Measurements from ENCODE around the gene ENOSF1. TPM values are rescaled to one million over a fixed set of nuclear protein-coding genes. Genes with fewer than 3 reads are reported as not detected.

ENOSF1 gene
- total RNA-seq, 3 donors from 2014 or later: 72.0 to 132 (median 95.2) TPM

DNA sequence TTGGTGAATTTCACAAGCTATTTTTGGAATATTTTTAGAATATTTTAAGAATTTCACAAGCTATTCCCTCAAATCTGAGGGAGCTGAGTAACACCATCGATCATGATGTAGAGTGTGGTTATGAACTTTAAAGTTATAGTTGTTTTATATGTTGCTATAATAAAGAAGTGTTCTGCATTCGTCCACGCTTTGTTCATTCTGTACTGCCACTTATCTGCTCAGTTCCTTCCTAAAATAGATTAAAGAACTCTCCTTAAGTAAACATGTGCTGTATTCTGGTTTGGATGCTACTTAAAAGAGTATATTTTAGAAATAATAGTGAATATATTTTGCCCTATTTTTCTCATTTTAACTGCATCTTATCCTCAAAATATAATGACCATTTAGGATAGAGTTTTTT, 39.1 kb downstream of the ENOSF1 start:
- TF ChIP-seq, protein P1, sequence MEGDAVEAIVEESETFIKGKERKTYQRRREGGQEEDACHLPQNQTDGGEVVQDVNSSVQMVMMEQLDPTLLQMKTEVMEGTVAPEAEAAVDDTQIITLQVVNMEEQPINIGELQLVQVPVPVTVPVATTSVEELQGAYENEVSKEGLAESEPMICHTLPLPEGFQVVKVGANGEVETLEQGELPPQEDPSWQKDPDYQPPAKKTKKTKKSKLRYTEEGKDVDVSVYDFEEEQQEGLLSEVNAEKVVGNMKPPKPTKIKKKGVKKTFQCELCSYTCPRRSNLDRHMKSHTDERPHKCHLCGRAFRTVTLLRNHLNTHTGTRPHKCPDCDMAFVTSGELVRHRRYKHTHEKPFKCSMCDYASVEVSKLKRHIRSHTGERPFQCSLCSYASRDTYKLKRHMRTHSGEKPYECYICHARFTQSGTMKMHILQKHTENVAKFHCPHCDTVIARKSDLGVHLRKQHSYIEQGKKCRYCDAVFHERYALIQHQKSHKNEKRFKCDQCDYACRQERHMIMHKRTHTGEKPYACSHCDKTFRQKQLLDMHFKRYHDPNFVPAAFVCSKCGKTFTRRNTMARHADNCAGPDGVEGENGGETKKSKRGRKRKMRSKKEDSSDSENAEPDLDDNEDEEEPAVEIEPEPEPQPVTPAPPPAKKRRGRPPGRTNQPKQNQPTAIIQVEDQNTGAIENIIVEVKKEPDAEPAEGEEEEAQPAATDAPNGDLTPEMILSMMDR (IDR thresholded peaks at IDR 0.05): no peak
- no peaks in the 10 kb centered on the region for H3K4me1 ChIP-seq (ENCODE audit: low read depth)
- H3K4me3 ChIP-seq: no peak overlapping the region
- no peak for DNase-seq
- no peaks in the 10 kb centered on the region for H3K36me3 ChIP-seq (ENCODE audit: low read depth)
- intact Hi-C loops (cut with DNase I, micrococcal nuclease): no loop called here
- no peak for ATAC-seq
- no peaks in the 10 kb centered on the region for H3K9me3 ChIP-seq

DNA sequence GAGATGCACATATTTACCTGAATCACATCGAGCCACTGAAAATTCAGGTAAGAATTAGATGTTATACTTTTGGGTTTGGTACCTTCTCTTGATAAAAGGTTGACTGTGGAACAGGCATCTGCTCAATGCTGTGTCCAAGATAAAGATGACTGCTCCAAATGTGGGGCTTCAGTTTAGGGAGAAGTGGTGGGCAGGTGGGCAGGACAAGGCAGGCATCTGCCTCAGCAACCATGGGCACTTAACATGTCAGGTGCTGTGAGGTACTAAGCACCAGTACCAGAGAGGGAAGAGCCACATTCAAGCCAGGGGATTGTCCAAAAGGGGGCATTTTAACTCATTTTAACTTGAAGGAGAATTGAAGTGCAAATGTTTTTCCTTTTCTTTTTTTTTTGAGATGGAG, 41.0 kb downstream of the ENOSF1 start:
- ATAC-seq (no peak), DNase-seq (no peak)
- TF ChIP-seq, protein P1 (IDR thresholded peaks at IDR 0.05): no peak
- intact Hi-C loops (cut with DNase I, micrococcal nuclease): no loop called here
- Histone ChIP-seq H3K36me3 (ENCODE audit: low read depth) (no peaks in the 10 kb centered on the region), H3K4me3 (no peak overlapping the region), H3K9me3 (no peaks in the 10 kb centered on the region), H3K4me1 (ENCODE audit: low read depth) (no peaks in the 10 kb centered on the region)

DNA sequence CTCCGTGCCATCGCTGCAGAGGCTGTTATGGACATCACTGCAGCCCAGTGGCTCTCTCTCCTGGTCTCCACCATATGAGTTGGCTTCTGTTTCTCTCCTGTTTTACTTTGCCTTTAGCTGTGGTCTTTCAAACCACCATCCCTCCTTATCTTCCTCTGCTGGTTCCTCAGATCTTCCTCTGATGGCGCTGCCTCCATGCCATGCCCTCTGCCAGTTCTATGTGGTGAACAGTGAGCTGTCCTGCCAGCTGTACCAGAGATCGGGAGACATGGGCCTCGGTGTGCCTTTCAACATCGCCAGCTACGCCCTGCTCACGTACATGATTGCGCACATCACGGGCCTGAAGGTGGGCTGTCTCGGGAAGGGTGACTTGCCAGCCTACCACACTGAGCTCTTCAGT, 41.9 kb downstream of the ENOSF1 start:
- Histone ChIP-seq H3K36me3 (ENCODE audit: low read depth) (no peaks in the 10 kb centered on the region), H3K4me3 (no peak overlapping the region), H3K4me1 (ENCODE audit: low read depth) (no peaks in the 10 kb centered on the region), H3K9me3 (no peaks in the 10 kb centered on the region)
- DNase-seq (no peak), ATAC-seq (no peak)
- TF ChIP-seq, protein P1 (IDR thresholded peaks at IDR 0.05): no peak
- intact Hi-C loops (cut with DNase I, micrococcal nuclease): no loop called here

DNA sequence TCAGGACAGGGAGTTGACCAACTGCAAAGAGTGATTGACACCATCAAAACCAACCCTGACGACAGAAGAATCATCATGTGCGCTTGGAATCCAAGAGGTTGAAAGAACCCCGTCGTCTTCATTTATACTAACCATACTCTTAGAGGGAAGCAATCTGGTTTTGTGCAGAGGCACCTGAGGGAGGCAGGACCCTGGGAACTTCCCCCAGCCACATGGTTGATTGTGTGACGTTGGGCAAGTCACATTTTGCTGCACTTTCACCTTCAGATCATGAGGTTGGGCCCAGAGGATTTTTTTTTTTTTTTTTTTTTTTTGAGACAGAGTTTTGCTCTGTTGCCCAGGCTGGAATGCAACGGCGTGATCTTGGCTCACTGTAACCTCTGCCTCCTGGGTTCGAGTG, 43.4 kb downstream of the ENOSF1 start:
- H3K36me3 ChIP-seq (ENCODE audit: low read depth): no peaks in the 10 kb centered on the region

DNA sequence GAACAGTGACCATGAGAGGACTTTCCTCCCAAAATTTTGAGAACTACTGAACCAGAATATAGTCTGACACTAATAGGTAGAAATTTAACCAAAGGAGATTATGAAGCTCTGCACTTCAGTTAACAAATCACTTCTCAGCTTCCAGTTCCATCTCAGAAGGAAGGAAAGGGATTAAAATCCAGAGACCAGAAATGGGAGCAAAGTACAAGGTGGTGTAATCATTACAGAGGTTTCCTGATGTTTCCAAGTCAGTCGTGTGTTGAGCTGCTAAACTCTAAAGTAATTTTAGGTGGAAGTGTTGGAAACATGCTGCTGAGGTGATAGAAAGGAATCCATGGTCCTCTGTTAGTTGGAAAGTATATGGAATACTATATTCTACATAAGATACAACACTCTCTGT, 44.2 kb downstream of the ENOSF1 start:
- TF ChIP-seq, protein P1 (IDR thresholded peaks at IDR 0.05): no peak
- peak; percentile 69 for ATAC-seq
- DNase-seq: no peak
- intact Hi-C loops (cut with DNase I, micrococcal nuclease): no loop called here
- H3K4me1 ChIP-seq (ENCODE audit: low read depth): no peaks in the 10 kb centered on the region
- H3K36me3 ChIP-seq (ENCODE audit: low read depth): no peaks in the 10 kb centered on the region
- no peak overlapping the region for H3K4me3 ChIP-seq
- no peaks in the 10 kb centered on the region for H3K9me3 ChIP-seq

More for the DNA sequence above, 43.4 kb downstream of the ENOSF1 start:
- ATAC-seq (no peak), DNase-seq (no peak)
- TF ChIP-seq, protein P1 (IDR thresholded peaks at IDR 0.05): no peak
- H3K4me3 ChIP-seq: no peak overlapping the region
- intact Hi-C loops (cut with DNase I, micrococcal nuclease): no loop called here
- H3K9me3 ChIP-seq: no peaks in the 10 kb centered on the region
- H3K4me1 ChIP-seq (ENCODE audit: low read depth): no peaks in the 10 kb centered on the region

DNA sequence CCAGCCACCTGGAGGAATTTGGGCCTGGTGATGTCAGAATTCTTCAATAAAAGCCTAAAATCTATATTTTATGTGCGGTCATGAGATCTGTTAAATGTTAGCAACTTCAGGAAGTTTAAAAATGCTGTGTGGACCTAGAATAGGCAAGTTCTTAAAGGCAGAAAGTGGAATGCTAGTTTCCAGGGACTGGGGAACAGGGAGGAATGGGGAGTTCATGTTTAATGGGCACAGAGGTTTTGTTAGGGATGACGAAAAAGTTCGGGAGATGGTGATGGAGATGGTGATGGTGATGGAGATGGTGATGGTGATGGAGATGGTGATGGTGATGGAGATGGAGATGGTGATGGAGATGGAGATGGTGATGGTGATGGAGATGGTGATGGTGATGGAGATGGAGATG, 45.8 kb downstream of the ENOSF1 start:
- ATAC-seq (no peak), DNase-seq (no peak)
- no peaks in the 10 kb centered on the region for H3K4me1 ChIP-seq (ENCODE audit: low read depth)
- no peaks in the 10 kb centered on the region for H3K9me3 ChIP-seq
- H3K36me3 ChIP-seq (ENCODE audit: low read depth): no peaks in the 10 kb centered on the region
- TF ChIP-seq, protein P1 (IDR thresholded peaks at IDR 0.05): no peak
- H3K4me3 ChIP-seq: no peak overlapping the region
- intact Hi-C loops (cut with DNase I, micrococcal nuclease): no loop called here

Data from mucosa of descending colon (tissue), 3 donors.